Panc1 (cell line): ENCODE results near the gene AAMP.

Experiments used
- SIN3A ChIP-seq: IDR thresholded peaks from 2 replicates; pipeline ENCODE4 v1.6.1; 2012; ENCODE audit warnings: low read depth, mild to moderate bottlenecking, low read length, moderate library complexity, borderline replicate concordance; ENCODE audit not compliant: insufficient read depth
- TCF7L2 ChIP-seq: IDR thresholded peaks from 2 replicates; pipeline ENCODE4 v1.6.1; 2011; ENCODE audit warnings: mild to moderate bottlenecking, low read depth, low read length, inconsistent platforms
- TF ChIP-seq, protein P1 (sequence below): fragments of 450-650 bp; IDR thresholded peaks from 2 replicates; pipeline ENCODE4 v1.5.1; 2017; ENCODE audit warnings: mild to moderate bottlenecking

DNA sequence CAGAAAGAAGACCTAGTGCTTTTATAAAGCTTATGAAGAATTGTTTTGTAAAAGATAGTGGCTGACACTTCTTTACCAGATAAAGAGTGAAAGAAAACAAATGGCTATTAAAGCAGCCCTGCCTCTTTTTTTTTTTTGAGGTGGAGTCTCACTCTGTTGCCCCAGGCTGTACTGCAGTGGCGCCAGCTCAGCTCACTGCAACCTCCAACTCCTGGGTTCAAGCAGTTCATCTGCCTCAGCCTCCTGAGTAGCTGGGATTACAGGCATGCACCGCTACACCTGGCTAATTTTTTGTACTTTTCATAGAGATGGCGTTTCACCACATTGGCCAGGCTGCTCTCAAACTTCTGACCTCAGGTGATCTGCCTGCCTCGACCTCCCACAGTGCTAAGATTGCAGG, 40.1 kb downstream of the AAMP start:
- TF ChIP-seq, protein P1, sequence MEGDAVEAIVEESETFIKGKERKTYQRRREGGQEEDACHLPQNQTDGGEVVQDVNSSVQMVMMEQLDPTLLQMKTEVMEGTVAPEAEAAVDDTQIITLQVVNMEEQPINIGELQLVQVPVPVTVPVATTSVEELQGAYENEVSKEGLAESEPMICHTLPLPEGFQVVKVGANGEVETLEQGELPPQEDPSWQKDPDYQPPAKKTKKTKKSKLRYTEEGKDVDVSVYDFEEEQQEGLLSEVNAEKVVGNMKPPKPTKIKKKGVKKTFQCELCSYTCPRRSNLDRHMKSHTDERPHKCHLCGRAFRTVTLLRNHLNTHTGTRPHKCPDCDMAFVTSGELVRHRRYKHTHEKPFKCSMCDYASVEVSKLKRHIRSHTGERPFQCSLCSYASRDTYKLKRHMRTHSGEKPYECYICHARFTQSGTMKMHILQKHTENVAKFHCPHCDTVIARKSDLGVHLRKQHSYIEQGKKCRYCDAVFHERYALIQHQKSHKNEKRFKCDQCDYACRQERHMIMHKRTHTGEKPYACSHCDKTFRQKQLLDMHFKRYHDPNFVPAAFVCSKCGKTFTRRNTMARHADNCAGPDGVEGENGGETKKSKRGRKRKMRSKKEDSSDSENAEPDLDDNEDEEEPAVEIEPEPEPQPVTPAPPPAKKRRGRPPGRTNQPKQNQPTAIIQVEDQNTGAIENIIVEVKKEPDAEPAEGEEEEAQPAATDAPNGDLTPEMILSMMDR: no peak
- no peak for TF ChIP-seq TCF7L2
- TF ChIP-seq SIN3A: no peak
